Measurements from ENCODE around the gene DCLK1.

DNA sequence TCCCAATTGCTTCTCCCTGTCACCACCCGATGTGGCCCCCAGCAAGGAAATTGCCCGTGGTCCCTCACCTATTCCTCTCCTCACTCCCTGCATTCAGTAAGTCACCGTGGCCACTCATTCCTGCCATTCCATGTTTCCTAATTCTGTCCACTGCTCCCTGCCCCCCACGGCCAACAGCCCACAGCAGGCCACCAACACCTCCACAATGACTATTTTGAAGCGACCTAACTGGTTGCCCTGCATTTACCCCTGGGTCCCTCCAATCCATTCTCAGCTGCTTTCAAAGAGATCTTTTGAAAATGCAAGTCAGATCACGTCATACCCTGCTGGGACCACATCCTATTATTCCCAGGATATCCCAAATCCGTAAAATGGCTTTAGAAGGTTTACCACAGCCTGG is 210.4 kb downstream of the DCLK1 start:
- TF ChIP-seq, protein P1, sequence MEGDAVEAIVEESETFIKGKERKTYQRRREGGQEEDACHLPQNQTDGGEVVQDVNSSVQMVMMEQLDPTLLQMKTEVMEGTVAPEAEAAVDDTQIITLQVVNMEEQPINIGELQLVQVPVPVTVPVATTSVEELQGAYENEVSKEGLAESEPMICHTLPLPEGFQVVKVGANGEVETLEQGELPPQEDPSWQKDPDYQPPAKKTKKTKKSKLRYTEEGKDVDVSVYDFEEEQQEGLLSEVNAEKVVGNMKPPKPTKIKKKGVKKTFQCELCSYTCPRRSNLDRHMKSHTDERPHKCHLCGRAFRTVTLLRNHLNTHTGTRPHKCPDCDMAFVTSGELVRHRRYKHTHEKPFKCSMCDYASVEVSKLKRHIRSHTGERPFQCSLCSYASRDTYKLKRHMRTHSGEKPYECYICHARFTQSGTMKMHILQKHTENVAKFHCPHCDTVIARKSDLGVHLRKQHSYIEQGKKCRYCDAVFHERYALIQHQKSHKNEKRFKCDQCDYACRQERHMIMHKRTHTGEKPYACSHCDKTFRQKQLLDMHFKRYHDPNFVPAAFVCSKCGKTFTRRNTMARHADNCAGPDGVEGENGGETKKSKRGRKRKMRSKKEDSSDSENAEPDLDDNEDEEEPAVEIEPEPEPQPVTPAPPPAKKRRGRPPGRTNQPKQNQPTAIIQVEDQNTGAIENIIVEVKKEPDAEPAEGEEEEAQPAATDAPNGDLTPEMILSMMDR (IDR thresholded peaks at IDR 0.05): no peak
- no peak for TF ChIP-seq POLR2A (IDR thresholded peaks at IDR 0.05)

Data from right lobe of liver (tissue), 4 donors.